HCT116 (cell line): ENCODE data around the gene SUPT3H. TPM values are rescaled to one million over a fixed set of nuclear protein-coding genes. Genes with fewer than 3 reads are reported as not detected.

Source experiments
- ATAC-seq: fragments of 200-7000 bp; cut with Tn5 transposase; 2 replicates; pipeline ENCODE4 v1.9.1; 2020; ENCODE audit warnings: mild to moderate bottlenecking, moderate library complexity
- BruUV-seq: library from RNA; stranded (reverse); fragments of 400-500 nt; replicated peaks from 2 replicates; lab custom pipeline; 2021; lab: Mats Ljungman, UMichigan
- CTCF ChIA-PET: fragments of 300-600 bp; sonication (Branson Sonifier 250); formaldehyde crosslinking; loops from one replicate; lab custom pipeline; 2021; ENCODE audit warnings: antibody characterized with exemption; lab: Charles Lee
- POLR2A ChIA-PET: fragments of 300-600, 350-600 bp; sonication (Branson Sonifier 250); formaldehyde crosslinking; loops from one replicate; lab custom pipeline; 2021; ENCODE audit warnings: antibody characterized with exemption; lab: Charles Lee
- RAD21 ChIA-PET, 2 experiments: fragments of 300-600 bp; sonication (Branson Sonifier 250); formaldehyde crosslinking; loops; one replicate each; lab custom pipeline; 2023; ENCODE audit warnings: low total read pairs in 2 of 2; ENCODE audit not compliant: uncharacterized antibody in 2 of 2, unreplicated experiment in 2 of 2, low non-redundant PET in 1 of 2; lab: Charles Lee
- DNase-seq: peaks from one replicate; pipeline ENCODE4 v3.0.0-alpha.2; 2010; ENCODE audit warnings: low read depth, low spot score
- H2AFZ ChIP-seq: fragments of 200-600 bp; shearing (Covaris generic), sonication (generic); 2 replicates; pipeline ENCODE4 v1.6.1; 2017; ENCODE audit warnings: low read depth, mixed run types, mixed read lengths, antibody characterized with exemption, low read length; ENCODE audit not compliant: poor library complexity, severe bottlenecking
- H3K27ac ChIP-seq: 2 replicates; pipeline ENCODE4 v1.5.1; 2012; ENCODE audit warnings: low read depth, low read length
- H3K27me3 ChIP-seq: fragments of 200-600 bp; sonication (generic); 2 replicates; pipeline ENCODE4 v1.6.1; 2016; ENCODE audit warnings: mixed run types, low read length, mixed read lengths; ENCODE audit not compliant: insufficient read depth
- H3K36me3 ChIP-seq, 2 experiments: fragments of 200-500 bp in 1 of 2; fragments of 200-600 bp in 1 of 2; sonication (Bioruptor generic) in 1 of 2; sonication (generic) in 1 of 2; 2 replicates each; pipeline versions ENCODE4 v1.5.1 to v1.6.1; 2014 to 2016; ENCODE audit warnings: low read length in 2 of 2, inconsistent platforms in 1 of 2, mixed read lengths in 1 of 2, mixed run types in 1 of 2; ENCODE audit not compliant: insufficient read depth in 2 of 2, control insufficient read depth in 1 of 2
- H3K4me1 ChIP-seq, 2 experiments: fragments of 200-600 bp in 1 of 2; sonication (generic) in 1 of 2; 2 replicates each; pipeline versions ENCODE4 v1.5.1 to v1.6.1; 2012 to 2017; ENCODE audit warnings: low read length in 2 of 2, inconsistent platforms in 1 of 2, mild to moderate bottlenecking in 1 of 2, mixed read lengths in 1 of 2, mixed run types in 1 of 2, moderate library complexity in 1 of 2; ENCODE audit not compliant: insufficient read depth in 2 of 2, control insufficient read depth in 1 of 2
- H3K4me2 ChIP-seq: fragments of 200-600 bp; sonication (generic); 2 replicates; pipeline ENCODE4 v1.6.1; 2017; ENCODE audit warnings: mixed run types, low read length, mixed read lengths
- H3K4me3 ChIP-seq, 2 experiments: fragments of 200-600 bp in 1 of 2; sonication (generic) in 1 of 2; replicated peaks in 1 of 2; 2 replicates each; pipeline ENCODE4 v1.5.1; 2011 to 2016; ENCODE audit warnings: low read length in 2 of 2, control low read depth in 1 of 2, low read depth in 1 of 2, mild to moderate bottlenecking in 1 of 2, mixed read lengths in 1 of 2, mixed run types in 1 of 2
- H3K79me2 ChIP-seq: fragments of 200-600 bp; sonication (generic); 2 replicates; pipeline ENCODE4 v1.6.1; 2017; ENCODE audit warnings: mild to moderate bottlenecking, mixed run types, low read length, moderate library complexity, mixed read lengths; ENCODE audit not compliant: insufficient read depth
- H3K9ac ChIP-seq: fragments of 200-600 bp; sonication (generic); 2 replicates; pipeline ENCODE4 v1.6.1; 2016; ENCODE audit warnings: low read length, mixed read lengths
- H3K9me2 ChIP-seq: fragments of 200-600 bp; sonication (generic), shearing (Covaris generic); 2 replicates; pipeline ENCODE4 v1.6.1; 2017; ENCODE audit warnings: mixed run types, mild to moderate bottlenecking, moderate library complexity; ENCODE audit not compliant: insufficient read depth
- H3K9me3 ChIP-seq, 2 experiments: fragments of 200-500 bp in 1 of 2; fragments of 200-600 bp in 1 of 2; sonication (Bioruptor generic) in 1 of 2; sonication (generic) in 1 of 2; 2 replicates each; pipeline ENCODE4 v1.6.1; 2014 to 2017; ENCODE audit warnings: low read length in 2 of 2, mixed read lengths in 2 of 2, inconsistent platforms in 1 of 2, low read depth in 1 of 2, mild to moderate bottlenecking in 1 of 2, mixed run types in 1 of 2, moderate library complexity in 1 of 2; ENCODE audit not compliant: control insufficient read depth in 1 of 2, insufficient read depth in 1 of 2
- H4K20me1 ChIP-seq: fragments of 200-600 bp; sonication (generic), shearing (Covaris generic); 2 replicates; pipeline ENCODE4 v1.6.1; 2017; ENCODE audit warnings: mixed run types, mild to moderate bottlenecking, moderate library complexity; ENCODE audit not compliant: insufficient read depth
- EGR1 ChIP-seq: IDR thresholded peaks from 2 replicates; pipeline ENCODE4 v1.6.1; 2012; ENCODE audit warnings: low read depth
- ELF1 ChIP-seq: IDR thresholded peaks from 2 replicates; pipeline ENCODE4 v1.6.1; 2012; ENCODE audit warnings: low read depth, borderline replicate concordance
- EZH2 ChIP-seq: fragments of 200-600 bp; sonication (generic); IDR thresholded peaks from 2 replicates; pipeline ENCODE4 v1.6.1; 2017; ENCODE audit warnings: antibody characterized with exemption, mixed run types
- EZH2phosphoT487 ChIP-seq: fragments of 200-600 bp; IDR thresholded peaks from 2 replicates; pipeline ENCODE4 v1.6.1; 2018; ENCODE audit warnings: antibody characterized with exemption, borderline replicate concordance
- FOSL1 ChIP-seq: IDR thresholded peaks from 2 replicates; pipeline ENCODE4 v1.6.1; 2012; ENCODE audit warnings: low read depth
- JUND ChIP-seq: IDR thresholded peaks from 2 replicates; pipeline ENCODE4 v1.6.1; 2012
- POLR2A ChIP-seq: IDR thresholded peaks from 2 replicates; pipeline ENCODE4 v1.7.0; 2011; ENCODE audit warnings: borderline replicate concordance; ENCODE audit not compliant: insufficient read depth, insufficient read length; ENCODE audit errors: extremely low read depth
- POLR2AphosphoS5 ChIP-seq: IDR thresholded peaks from 2 replicates; pipeline ENCODE4 v1.6.1; 2011; ENCODE audit warnings: mild to moderate bottlenecking, low read depth, low read length, moderate library complexity
- RAD21 ChIP-seq: IDR thresholded peaks from 2 replicates; pipeline ENCODE4 v1.6.1; 2012; ENCODE audit warnings: low read depth, mild to moderate bottlenecking
- SIN3A ChIP-seq: IDR thresholded peaks from 2 replicates; pipeline ENCODE4 v1.6.1; 2012; ENCODE audit warnings: low read depth
- SP1 ChIP-seq: IDR thresholded peaks from 2 replicates; pipeline ENCODE4 v1.6.1; 2012; ENCODE audit warnings: low read depth
- SRF ChIP-seq: IDR thresholded peaks from 2 replicates; pipeline ENCODE4 v1.6.1; 2012; ENCODE audit warnings: low read depth
- TCF7L2 ChIP-seq: IDR thresholded peaks from 2 replicates; pipeline ENCODE4 v1.7.0; 2011; ENCODE audit warnings: borderline replicate concordance, inconsistent platforms; ENCODE audit not compliant: insufficient read depth, insufficient read length; ENCODE audit errors: extremely low read depth
- ZNF274 ChIP-seq: fragments of 200-500 bp; sonication (Bioruptor generic); IDR thresholded peaks from 2 replicates; pipeline ENCODE4 v1.6.1; 2014; ENCODE audit warnings: mild to moderate bottlenecking, low read depth, low read length, inconsistent platforms
- intact Hi-C: fragments of 100-400 bp; cut with micrococcal nuclease; formaldehyde crosslinking; loops from 2 replicates; pipeline ENCODE4 v1.10.0; 2022
- total RNA-seq: library from RNA; stranded (reverse); gene quantifications from one replicate; pipeline ENCODE4 v1.2.1, GENCODE V29; 2021; ENCODE audit not compliant: unreplicated experiment
- TF ChIP-seq, protein P1 (sequence below): IDR thresholded peaks from 2 replicates; pipeline ENCODE4 v1.6.1; 2012
- TF ChIP-seq, protein P2 (sequence below): IDR thresholded peaks from 2 replicates; pipeline ENCODE4 v1.6.1; 2011; ENCODE audit warnings: mild to moderate bottlenecking, low read length, moderate library complexity; ENCODE audit not compliant: insufficient replicate concordance; ENCODE audit errors: extremely low read depth

SUPT3H gene
- total RNA-seq, 1 experiment from 2014 or later = 7.4 TPM

DNA sequence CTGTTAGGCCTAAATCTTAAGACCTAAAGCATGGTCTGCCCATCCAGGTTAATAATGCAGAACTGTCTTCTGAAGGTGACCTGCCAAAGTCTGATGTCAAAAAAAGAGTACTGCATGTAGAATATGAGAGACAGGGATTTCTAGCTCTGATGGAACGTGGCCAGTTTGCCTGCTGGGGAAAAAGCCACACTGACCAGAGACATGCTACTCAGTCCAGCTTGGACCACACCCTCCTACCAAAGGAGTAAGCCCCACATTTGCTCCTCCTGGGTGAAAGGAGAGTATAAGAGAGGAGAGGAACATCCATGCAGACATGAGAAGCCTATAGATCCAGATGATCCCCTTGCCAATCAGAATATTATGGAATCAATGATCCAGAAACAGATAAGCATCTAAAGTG, 279.5 kb downstream of the SUPT3H start (continued):
- TF ChIP-seq TCF7L2 = no peak
- no peak for TF ChIP-seq JUND
- TF ChIP-seq, protein P1, sequence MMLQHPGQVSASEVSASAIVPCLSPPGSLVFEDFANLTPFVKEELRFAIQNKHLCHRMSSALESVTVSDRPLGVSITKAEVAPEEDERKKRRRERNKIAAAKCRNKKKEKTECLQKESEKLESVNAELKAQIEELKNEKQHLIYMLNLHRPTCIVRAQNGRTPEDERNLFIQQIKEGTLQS = no peak
- no peak for TF ChIP-seq POLR2AphosphoS5
- TF ChIP-seq ZNF274 = no peak

DNA sequence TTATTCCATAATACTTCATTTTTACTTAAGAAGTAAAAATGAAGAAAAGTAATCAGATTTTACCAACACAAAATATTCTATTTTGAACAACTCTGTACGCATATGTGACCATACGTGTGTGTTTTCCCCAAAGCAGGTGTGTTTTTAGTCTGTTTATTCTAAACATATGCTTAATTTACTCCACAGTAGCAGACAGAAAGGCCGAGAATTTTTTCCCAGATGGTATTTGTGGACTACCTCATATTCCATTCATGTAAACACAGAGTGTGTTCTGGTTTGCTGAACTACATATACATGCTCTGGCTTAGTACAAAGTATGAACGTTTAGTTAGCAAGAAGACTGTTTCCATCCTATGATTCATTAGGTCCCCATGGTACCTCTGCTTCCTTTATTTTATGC, 282.9 kb downstream of the SUPT3H start:
- Histone ChIP-seq H3K9me3 (no peaks in the 10 kb centered on the region), H3K36me3 (no peaks in the 10 kb centered on the region), H3K4me2 (no peak overlapping the region), H3K9ac (no peak overlapping the region), H3K4me1 (no peaks in the 10 kb centered on the region), H4K20me1 (no peaks in the 10 kb centered on the region), H3K9me2 (no peaks in the 10 kb centered on the region), H3K27ac (no peak overlapping the region), H3K27me3 (no peaks in the 10 kb centered on the region), H2AFZ (no peak overlapping the region), H3K79me2 (no peaks in the 10 kb centered on the region), H3K4me3 (no peak overlapping the region)
- RAD21 ChIA-PET = no interaction called here
- no TSS peak for BruUV-seq
- TF ChIP-seq POLR2A (no peak), TCF7L2 (no peak), EZH2 (no peak), FOSL1 (no peak), POLR2AphosphoS5 (no peak), ZNF274 (no peak), SRF (no peak), EGR1 (no peak), RAD21 (no peak), SIN3A (no peak), ELF1 (no peak), SP1 (no peak), EZH2phosphoT487 (no peak)
- TF ChIP-seq, protein P2, sequence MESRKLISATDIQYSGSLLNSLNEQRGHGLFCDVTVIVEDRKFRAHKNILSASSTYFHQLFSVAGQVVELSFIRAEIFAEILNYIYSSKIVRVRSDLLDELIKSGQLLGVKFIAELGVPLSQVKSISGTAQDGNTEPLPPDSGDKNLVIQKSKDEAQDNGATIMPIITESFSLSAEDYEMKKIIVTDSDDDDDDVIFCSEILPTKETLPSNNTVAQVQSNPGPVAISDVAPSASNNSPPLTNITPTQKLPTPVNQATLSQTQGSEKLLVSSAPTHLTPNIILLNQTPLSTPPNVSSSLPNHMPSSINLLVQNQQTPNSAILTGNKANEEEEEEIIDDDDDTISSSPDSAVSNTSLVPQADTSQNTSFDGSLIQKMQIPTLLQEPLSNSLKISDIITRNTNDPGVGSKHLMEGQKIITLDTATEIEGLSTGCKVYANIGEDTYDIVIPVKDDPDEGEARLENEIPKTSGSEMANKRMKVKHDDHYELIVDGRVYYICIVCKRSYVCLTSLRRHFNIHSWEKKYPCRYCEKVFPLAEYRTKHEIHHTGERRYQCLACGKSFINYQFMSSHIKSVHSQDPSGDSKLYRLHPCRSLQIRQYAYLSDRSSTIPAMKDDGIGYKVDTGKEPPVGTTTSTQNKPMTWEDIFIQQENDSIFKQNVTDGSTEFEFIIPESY = no peak
- ATAC-seq = no peak
- CTCF ChIA-PET = no interaction called here
- POLR2A ChIA-PET = no interaction called here
- no peak for DNase-seq
- intact Hi-C loops = no loop called here
